OCI-LY3 (cell line): Measurements from ENCODE around the gene RHOT2.

Experiments used
- H2AFZ ChIP-seq: fragments of 200-600, 300-600 bp; shearing (Covaris generic); 2 replicates; pipeline ENCODE4 v1.6.0; 2014; ENCODE audit warnings: antibody characterized with exemption, low read depth, low read length
- H3K27ac ChIP-seq: fragments of 200-600, 300-600 bp; sonication (generic); 2 replicates; pipeline ENCODE4 v1.5.1; 2014; ENCODE audit warnings: mild to moderate bottlenecking, low read length, moderate library complexity, mixed read lengths
- H3K27me3 ChIP-seq: fragments of 200-600, 300-600 bp; sonication (generic); 2 replicates; pipeline ENCODE4 v1.6.1; 2014; ENCODE audit warnings: low read depth, low read length, mixed read lengths
- H3K36me3 ChIP-seq: fragments of 200-600, 300-600 bp; sonication (generic); replicated peaks from 2 replicates; pipeline ENCODE3; 2014; ENCODE audit warnings: low read depth, low read length, mixed read lengths
- H3K4me1 ChIP-seq: fragments of 300-600, 200-600 bp; sonication (generic); 2 replicates; pipeline ENCODE4 v1.6.1; 2014; ENCODE audit warnings: low read length, mixed read lengths
- H3K4me2 ChIP-seq: fragments of 200-600, 300-600 bp; sonication (generic); 2 replicates; pipeline ENCODE4 v1.6.1; 2014; ENCODE audit warnings: low read length, mixed read lengths
- H3K4me3 ChIP-seq: fragments of 300-600, 200-600 bp; sonication (generic); 2 replicates; pipeline ENCODE4 v1.5.1; 2014; ENCODE audit warnings: antibody characterized with exemption, mild to moderate bottlenecking, low read length, moderate library complexity
- H3K79me2 ChIP-seq: fragments of 300-600, 200-600 bp; shearing (Covaris generic); 2 replicates; pipeline ENCODE4 v1.6.1; 2014; ENCODE audit warnings: mild to moderate bottlenecking, low read length, mixed read lengths
- H3K9ac ChIP-seq: fragments of 300-600, 200-600 bp; shearing (Covaris generic); 2 replicates; pipeline ENCODE4 v1.6.0; 2014; ENCODE audit warnings: mild to moderate bottlenecking, low read length, moderate library complexity
- H3K9me3 ChIP-seq: fragments of 200-600, 300-600 bp; shearing (Covaris generic); 2 replicates; pipeline ENCODE4 v1.6.1; 2014; ENCODE audit warnings: low read length, mixed read lengths; ENCODE audit not compliant: insufficient read depth
- H4K20me1 ChIP-seq: fragments of 200-600, 300-600 bp; sonication (generic); 2 replicates; pipeline ENCODE4 v1.6.1; 2016; ENCODE audit warnings: low read length, mixed read lengths; ENCODE audit not compliant: insufficient read depth
- EZH2phosphoT487 ChIP-seq: fragments of 200-600 bp; shearing (Covaris generic); IDR thresholded peaks from 2 replicates; pipeline ENCODE4 v1.6.1; 2018; ENCODE audit warnings: antibody characterized with exemption, mixed run types, low read depth
- TF ChIP-seq, protein P1 (sequence below): fragments of 200-600, 300-600 bp; sonication (generic); IDR thresholded peaks from 2 replicates; pipeline ENCODE4 v1.5.1; 2014; ENCODE audit warnings: antibody characterized with exemption, low read length, low read depth

Gene RHOT2

DNA sequence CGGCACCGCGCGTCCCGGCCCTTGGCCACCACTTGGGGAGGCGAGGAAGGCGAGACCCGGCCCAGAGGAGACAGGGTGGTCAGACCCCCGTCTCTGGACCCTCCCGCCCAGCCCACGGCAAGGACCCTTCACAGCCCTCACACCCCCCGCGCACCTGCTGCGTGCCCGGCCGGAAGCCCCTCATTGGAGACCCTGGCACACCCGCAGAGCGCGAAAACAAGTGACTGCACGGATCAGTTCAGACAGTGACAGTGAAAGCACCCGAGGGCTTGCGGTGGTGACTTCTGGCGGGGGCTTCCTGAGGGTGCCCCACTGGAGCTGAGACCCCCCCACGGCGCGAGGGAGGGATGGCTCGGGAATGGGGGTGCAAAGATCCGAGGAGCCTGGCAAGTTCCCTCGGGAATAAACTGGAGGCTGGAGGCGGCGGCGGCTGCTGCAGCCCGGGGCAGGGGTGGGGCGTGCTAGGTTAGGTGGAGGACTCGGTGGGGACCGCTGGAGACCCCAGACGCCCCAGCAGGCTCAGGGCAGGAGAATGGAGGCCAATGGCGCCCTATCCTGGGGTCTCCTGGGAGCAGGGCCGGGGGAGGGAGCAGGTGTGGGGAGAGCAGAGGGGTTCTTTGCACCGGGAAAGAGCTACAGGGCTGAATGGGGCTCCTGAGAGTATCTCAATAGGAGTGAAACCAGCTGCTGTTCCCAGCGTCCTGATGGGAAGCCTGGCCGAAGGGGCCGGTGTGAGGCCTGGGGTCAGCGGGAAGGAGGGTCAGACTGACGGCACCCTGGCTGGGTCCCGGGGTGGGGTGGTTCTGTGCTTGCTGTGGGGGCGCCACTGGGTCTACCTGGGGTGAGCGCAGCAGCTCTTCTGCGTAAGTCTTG lies 38.5 kb downstream of the RHOT2 start:
- H2AFZ ChIP-seq, result no peak overlapping the region
- H3K79me2 ChIP-seq, result no peaks in the 10 kb centered on the region
- H3K9me3 ChIP-seq, result no peaks in the 10 kb centered on the region
- H3K4me3 ChIP-seq, result no peak overlapping the region
- no peak overlapping the region for H3K4me2 ChIP-seq
- peaks cover 18% of the 10 kb centered on the region for H3K27me3 ChIP-seq
- H3K36me3 ChIP-seq, result no peaks in the 10 kb centered on the region
- no peak overlapping the region for H3K9ac ChIP-seq
- H4K20me1 ChIP-seq, result no peaks in the 10 kb centered on the region
- TF ChIP-seq, protein P1, sequence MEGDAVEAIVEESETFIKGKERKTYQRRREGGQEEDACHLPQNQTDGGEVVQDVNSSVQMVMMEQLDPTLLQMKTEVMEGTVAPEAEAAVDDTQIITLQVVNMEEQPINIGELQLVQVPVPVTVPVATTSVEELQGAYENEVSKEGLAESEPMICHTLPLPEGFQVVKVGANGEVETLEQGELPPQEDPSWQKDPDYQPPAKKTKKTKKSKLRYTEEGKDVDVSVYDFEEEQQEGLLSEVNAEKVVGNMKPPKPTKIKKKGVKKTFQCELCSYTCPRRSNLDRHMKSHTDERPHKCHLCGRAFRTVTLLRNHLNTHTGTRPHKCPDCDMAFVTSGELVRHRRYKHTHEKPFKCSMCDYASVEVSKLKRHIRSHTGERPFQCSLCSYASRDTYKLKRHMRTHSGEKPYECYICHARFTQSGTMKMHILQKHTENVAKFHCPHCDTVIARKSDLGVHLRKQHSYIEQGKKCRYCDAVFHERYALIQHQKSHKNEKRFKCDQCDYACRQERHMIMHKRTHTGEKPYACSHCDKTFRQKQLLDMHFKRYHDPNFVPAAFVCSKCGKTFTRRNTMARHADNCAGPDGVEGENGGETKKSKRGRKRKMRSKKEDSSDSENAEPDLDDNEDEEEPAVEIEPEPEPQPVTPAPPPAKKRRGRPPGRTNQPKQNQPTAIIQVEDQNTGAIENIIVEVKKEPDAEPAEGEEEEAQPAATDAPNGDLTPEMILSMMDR, result no peak
- TF ChIP-seq EZH2phosphoT487, result no peak
- no peak overlapping the region for H3K27ac ChIP-seq
- H3K4me1 ChIP-seq, result no peaks in the 10 kb centered on the region; the same call in 1 of the 2 replicates

DNA sequence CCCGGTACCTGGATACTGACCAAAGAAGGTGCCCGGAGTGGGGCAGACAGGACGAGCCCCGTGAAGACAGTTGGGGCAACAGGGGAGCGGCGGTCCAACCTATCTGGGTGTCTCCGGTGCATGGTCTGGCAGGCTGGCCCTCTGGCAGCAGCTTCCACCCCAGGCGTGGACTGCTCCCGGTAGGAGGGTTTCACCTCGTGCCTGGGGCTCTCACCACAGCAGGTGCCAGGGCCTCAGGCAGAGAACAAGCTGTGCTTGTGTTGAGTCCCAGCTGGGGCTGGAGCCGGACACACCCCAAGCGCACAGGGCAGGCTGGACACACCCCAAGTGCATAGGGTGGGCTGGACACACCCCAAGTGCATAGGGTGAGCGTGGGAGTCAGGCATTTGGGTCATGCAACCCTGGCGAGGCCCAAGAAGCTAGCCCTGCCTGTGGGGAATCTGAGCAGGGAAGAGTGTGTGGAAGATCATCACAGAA lies 39.2 kb downstream of the RHOT2 start:
- Histone ChIP-seq H4K20me1 (no peaks in the 10 kb centered on the region), H3K9me3 (no peaks in the 10 kb centered on the region), H3K27ac (no peak overlapping the region), H3K36me3 (no peaks in the 10 kb centered on the region), H3K27me3 (peaks cover 18% of the 10 kb centered on the region), H3K4me1 (no peaks in the 10 kb centered on the region; the same call in 1 of the 2 replicates), H2AFZ (no peak overlapping the region), H3K9ac (no peak overlapping the region), H3K79me2 (no peaks in the 10 kb centered on the region), H3K4me3 (no peak overlapping the region), H3K4me2 (no peak overlapping the region)
- TF ChIP-seq, protein P1, result no peak
- TF ChIP-seq EZH2phosphoT487, result no peak

DNA sequence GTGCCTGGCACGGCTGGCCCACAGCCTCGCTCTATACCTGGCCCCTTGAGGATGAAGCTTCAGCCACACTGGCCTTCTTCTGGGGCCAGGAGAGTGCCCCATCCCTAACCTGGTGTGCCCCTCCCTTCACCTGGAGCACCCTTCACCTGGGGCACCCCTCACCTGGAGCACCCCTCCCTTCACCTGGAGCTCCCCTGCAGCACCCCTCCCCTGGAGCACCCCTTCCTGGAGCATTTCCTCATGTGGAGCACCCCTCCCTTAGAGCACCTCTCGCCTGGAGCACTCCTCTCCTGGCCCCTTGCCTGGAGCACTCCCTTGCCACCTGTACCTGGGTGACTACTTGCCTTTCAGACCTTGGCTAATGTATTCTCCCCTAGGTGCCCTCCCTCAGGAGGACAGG lies 40.1 kb downstream of the RHOT2 start:
- Histone ChIP-seq H4K20me1 (no peaks in the 10 kb centered on the region), H3K9me3 (no peaks in the 10 kb centered on the region), H3K4me1 (no peaks in the 10 kb centered on the region; the same call in 1 of the 2 replicates), H2AFZ (no peak overlapping the region), H3K27ac (no peak overlapping the region), H3K4me3 (no peak overlapping the region), H3K4me2 (no peak overlapping the region), H3K9ac (no peak overlapping the region), H3K36me3 (no peaks in the 10 kb centered on the region), H3K27me3 (peaks cover 18% of the 10 kb centered on the region), H3K79me2 (no peaks in the 10 kb centered on the region)
- no peak for TF ChIP-seq EZH2phosphoT487
- TF ChIP-seq, protein P1, result no peak

DNA sequence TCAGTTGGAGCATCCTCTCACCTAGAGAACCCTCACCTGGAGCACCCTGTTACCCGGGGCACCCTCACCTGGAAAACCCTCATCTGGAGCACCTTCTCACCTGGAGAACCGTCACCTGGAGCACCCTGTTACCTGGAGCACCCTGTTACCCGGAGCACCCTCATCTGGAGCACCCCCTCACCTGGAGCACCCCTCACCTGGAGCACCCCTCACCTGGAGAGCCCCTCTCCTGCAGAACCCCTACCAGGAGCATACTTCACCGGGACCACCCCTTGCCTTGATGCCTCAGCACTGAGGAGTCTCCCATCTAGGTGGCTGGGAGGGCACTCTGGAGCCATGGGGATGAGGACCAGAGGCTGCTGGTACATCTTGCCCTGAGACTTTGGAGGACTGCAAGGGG lies 41.0 kb downstream of the RHOT2 start:
- Histone ChIP-seq H3K9ac (no peak overlapping the region), H4K20me1 (no peaks in the 10 kb centered on the region), H3K79me2 (no peaks in the 10 kb centered on the region), H2AFZ (no peak overlapping the region), H3K4me3 (no peak overlapping the region), H3K27me3 (peaks cover 18% of the 10 kb centered on the region), H3K4me2 (no peak overlapping the region), H3K36me3 (no peaks in the 10 kb centered on the region), H3K27ac (no peak overlapping the region), H3K9me3 (no peaks in the 10 kb centered on the region), H3K4me1 (no peaks in the 10 kb centered on the region; the same call in 1 of the 2 replicates)
- TF ChIP-seq, protein P1, result no peak
- no peak for TF ChIP-seq EZH2phosphoT487
